ENCODE measurements around the gene NHLRC2. TPM values are rescaled to one million over a fixed set of nuclear protein-coding genes. Genes with fewer than 3 reads are reported as not detected.

The NHLRC2 gene
- total and polyA plus RNA-seq, 2 donors (not counting 3 experiments of a cell fraction or from before 2014, with no cell fraction given) = 5.2 to 28.2 TPM

DNA sequence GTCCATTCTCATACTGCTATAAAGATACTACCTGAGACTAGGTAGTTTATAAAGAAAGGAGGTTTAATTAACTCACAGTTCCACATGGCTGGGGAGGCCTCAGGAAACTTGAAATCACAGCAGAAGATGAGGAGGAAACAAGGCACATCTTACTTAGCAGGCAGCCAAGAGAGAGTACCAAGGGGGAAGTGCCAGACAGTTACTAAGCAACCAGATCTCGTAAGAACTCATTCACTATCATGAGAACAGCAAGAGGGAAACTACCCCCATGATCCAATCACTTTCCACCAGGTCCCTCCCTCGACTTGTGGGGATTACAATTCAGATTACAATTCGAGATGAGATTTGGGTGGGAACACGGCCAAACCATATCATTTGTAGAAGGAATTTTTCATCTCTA lies 36.3 kb downstream of the NHLRC2 start:
- H3K4me1 ChIP-seq (ENCODE audit: control insufficient read depth, extremely low read depth, insufficient read depth, low read length) = peaks cover 9% of the 10 kb centered on the region
- BruUV-seq (replicated peaks) = no TSS peak
- H3K4me2 ChIP-seq (ENCODE audit: insufficient read depth, low read length) = no peak overlapping the region
- H3K27me3 ChIP-seq (ENCODE audit: control insufficient read depth in 2 of 2, insufficient read depth in 2 of 2, low read length in 2 of 2) = no peaks in the 10 kb centered on the region
- intact Hi-C loops (cut with micrococcal nuclease) (no loop called here), dilution Hi-C loops (cut with MboI; ENCODE audit: extremely low pct_ligation_motif_present, low sequenced_read_pairs) (no loop called here)
- H3K27ac ChIP-seq (ENCODE audit: insufficient read depth, low read depth, low read length) = no peak overlapping the region
- H3K9me3 ChIP-seq (replicated peaks; ENCODE audit: control insufficient read depth, insufficient read depth, low read length) = no peaks in the 10 kb centered on the region
- DNase-seq (ENCODE audit: low read depth, low spot score) (no peak), FAIRE-seq (no peak)
- H3K9me1 ChIP-seq (replicated peaks; ENCODE audit: control insufficient read depth, extremely low read depth, insufficient read depth, low read length) = no peaks in the 10 kb centered on the region
- H4K20me1 ChIP-seq (replicated peaks; ENCODE audit: control insufficient read depth, extremely low read depth, insufficient read depth, low read length) = no peaks in the 10 kb centered on the region
- TF ChIP-seq JUN (IDR thresholded peaks at IDR 0.05; ENCODE audit: borderline replicate concordance, insufficient read depth, insufficient read length, low read depth) (no peak), MYC (IDR thresholded peaks at IDR 0.05; ENCODE audit: low read depth, low read length) (no peak), MAX (IDR thresholded peaks at IDR 0.05; ENCODE audit: insufficient read depth, insufficient read length) (no peak), POLR2A (IDR thresholded peaks at IDR 0.05; ENCODE audit: low read depth, low read length) (no peak), GATA2 (IDR thresholded peaks at IDR 0.05; ENCODE audit: insufficient read depth, insufficient read length, low read depth, low read length) (no peak), EZH2 (IDR thresholded peaks at IDR 0.05; ENCODE audit: borderline replicate concordance, low read depth, low read length, severe bottlenecking) (no peak), CTCF (IDR thresholded peaks at IDR 0.05; ENCODE audit: extremely low read depth in 1 of 2, insufficient read depth in 1 of 2, low read depth in 1 of 2, low read length in 2 of 2) (no peak), FOS (IDR thresholded peaks at IDR 0.05; ENCODE audit: borderline replicate concordance, insufficient read depth, low read length) (no peak), POLR2AphosphoS5 (IDR thresholded peaks at IDR 0.05; ENCODE audit: insufficient read depth, low read depth, low read length) (no peak)
- no peak overlapping the region for H3K9ac ChIP-seq (replicated peaks; ENCODE audit: extremely low read depth, insufficient read depth, low read length)
- H3K79me2 ChIP-seq (ENCODE audit: control insufficient read depth, insufficient read depth, low read length) = no peaks in the 10 kb centered on the region
- ChIA-PET POLR2A (no interaction called here), CTCF (no interaction called here)
- no peak overlapping the region for H3K4me3 ChIP-seq (replicated peaks in 1 of 3; ENCODE audit: insufficient read depth in 1 of 3, low read depth in 1 of 3, low read length in 3 of 3)
- no peak overlapping the region for H2AFZ ChIP-seq (ENCODE audit: low read depth, low read length)
- H3K36me3 ChIP-seq (ENCODE audit: control insufficient read depth in 2 of 2, extremely low read depth in 1 of 2, insufficient read depth in 2 of 2, low read length in 2 of 2) = peaks cover 0 to 2% of the 10 kb centered on the region in 2 experiments

Data from endothelial cell of umbilical vein (primary cell).